Colonic mucosa (tissue), 4 donors: ENCODE results near the gene CD63. TPM values are rescaled to one million over a fixed set of nuclear protein-coding genes. Genes with fewer than 3 reads are reported as not detected.

Experiments
- DNase-seq: peaks from one replicate; pipeline ENCODE4 v3.0.0-alpha.2; 2020
- H3K27ac ChIP-seq: fragments of 200-600 bp; one replicate; pipeline ENCODE4 v1.8.0; 2021
- H3K27me3 ChIP-seq: fragments of 200-600 bp; one replicate; pipeline ENCODE4 v1.8.0; 2021
- H3K36me3 ChIP-seq: fragments of 200-600 bp; one replicate; pipeline ENCODE4 v1.8.0; 2021
- H3K4me1 ChIP-seq: fragments of 200-600 bp; one replicate; pipeline ENCODE4 v1.8.0; 2021; ENCODE audit warnings: mild to moderate bottlenecking
- H3K4me3 ChIP-seq: fragments of 200-600 bp; one replicate; pipeline ENCODE4 v1.8.0; 2021
- H3K9ac ChIP-seq, 2 donors: one replicate each; pipeline ENCODE4 v1.7.0; 2013; ENCODE audit warnings: control low read depth in 2 of 2, low read depth in 2 of 2, low read length in 2 of 2
- H3K9me3 ChIP-seq: fragments of 200-600 bp; one replicate; pipeline ENCODE4 v1.8.0; 2021
- CTCF ChIP-seq: fragments of 200-600 bp; IDR thresholded peaks from one replicate; pipeline ENCODE4 v1.8.0; 2022; ENCODE audit warnings: antibody characterized with exemption, mild to moderate bottlenecking
- intact Hi-C: fragments of 100-400 bp; cut with DNase I; formaldehyde crosslinking; loops from one replicate; pipeline ENCODE4 v1.14.1; 2022
- total RNA-seq, 2 donors: library from RNA; stranded (reverse); fragmentation: NEBNext Ultra II Directional in 1 of 2; extraction: Animal tissue kit (Norgen Biotek cat#: 25700) in 1 of 2; gene quantifications; one replicate each; pipeline ENCODE4 v1.2.1, GENCODE V29; 2021
- donor health status: healthy.
- donor health status: DM: no; HTN: no; CAD: no.
- donor health status: DM: no; HTN: no; CAD: no.

Gene CD63
- total RNA-seq, 2 donors from 2014 or later = 707 to 1,094 TPM

GRCh38 chr12:55684761-55685370, 43.9 kb downstream of the CD63 start:
- Histone ChIP-seq H3K4me3 (no peak overlapping the region), H3K4me1 (peaks cover 4% of the 10 kb centered on the region), H3K9ac (no peak overlapping the region), H3K27ac (no peak overlapping the region), H3K36me3 (no peaks in the 10 kb centered on the region), H3K27me3 (no peaks in the 10 kb centered on the region), H3K9me3 (no peaks in the 10 kb centered on the region)
- TF ChIP-seq CTCF = no peak
- intact Hi-C loops = loop anchor here (5.0 kb wide), 1 partner anchor 37 kb away; the partner anchor contains the start of gene RDH5
- no peak for DNase-seq

- Histone ChIP-seq H3K36me3 (no peaks in the 10 kb centered on the region), H3K9ac (no peak overlapping the region), H3K27me3 (no peaks in the 10 kb centered on the region), H3K4me1 (peaks cover 4% of the 10 kb centered on the region), H3K27ac (no peak overlapping the region), H3K4me3 (no peak overlapping the region), H3K9me3 (no peaks in the 10 kb centered on the region)
- intact Hi-C loops = loop anchor here (5.0 kb wide), 1 partner anchor 39 kb away; the partner anchor contains the start of gene RDH5
- TF ChIP-seq CTCF = no peak
- no peak for DNase-seq
Observed at GRCh38 chr12:55683676-55684075, 45.1 kb downstream of the CD63 start.

GRCh38 chr12:55682087-55682796, 46.6 kb downstream of the CD63 start:
- no peak for DNase-seq
- TF ChIP-seq CTCF = no peak
- intact Hi-C loops = loop anchor here (5.0 kb wide), 1 partner anchor 40 kb away; the partner anchor contains the start of gene RDH5
- no peaks in the 10 kb centered on the region for H3K36me3 ChIP-seq
- peak overlapping the region; percentile 46 for H3K4me3 ChIP-seq
- no peaks in the 10 kb centered on the region for H3K27me3 ChIP-seq
- no peak overlapping the region for H3K27ac ChIP-seq
- H3K9me3 ChIP-seq = no peaks in the 10 kb centered on the region
- H3K4me1 ChIP-seq = peaks cover 4% of the 10 kb centered on the region
- peak overlapping the region in 1 of 2 donors; percentile 94 for H3K9ac ChIP-seq

GRCh38 chr12:55681142-55682077, 47.4 kb downstream of the CD63 start:
- intact Hi-C loops = loop anchor here (5.0 kb wide), 1 partner anchor 41 kb away; the partner anchor contains the start of gene RDH5
- Histone ChIP-seq H3K36me3 (no peaks in the 10 kb centered on the region), H3K9ac (peak overlapping the region in 1 of 2 donors; percentile 94), H3K27ac (no peak overlapping the region), H3K9me3 (no peaks in the 10 kb centered on the region), H3K4me1 (peaks cover 4% of the 10 kb centered on the region), H3K4me3 (peak overlapping the region; percentile 46), H3K27me3 (no peaks in the 10 kb centered on the region)
- DNase-seq = peak; percentile 90
- peak; percentile 49 for TF ChIP-seq CTCF

GRCh38 chr12:55679691-55680090, 49.1 kb downstream of the CD63 start:
- no peaks in the 10 kb centered on the region for H3K36me3 ChIP-seq
- DNase-seq = no peak
- H3K27ac ChIP-seq = no peak overlapping the region
- H3K4me3 ChIP-seq = no peak overlapping the region
- intact Hi-C loops = loop anchor here (5.0 kb wide), 1 partner anchor 43 kb away; the partner anchor contains the start of gene RDH5
- H3K9me3 ChIP-seq = no peaks in the 10 kb centered on the region
- no peaks in the 10 kb centered on the region for H3K27me3 ChIP-seq
- peaks cover 4% of the 10 kb centered on the region for H3K4me1 ChIP-seq
- no peak for TF ChIP-seq CTCF
- no peak overlapping the region for H3K9ac ChIP-seq
